Measurements from ENCODE around the gene C5AR1.
"Not testable (repeated sequence)": the region's sequence is repeated elsewhere in the genome, so short reads cannot be mapped to it uniquely, and the experiment has no call there.

The C5AR1 gene

GRCh38 chr19:47336765-47337718, 27.4 kb downstream of the C5AR1 start:
- DNase-seq: peak; percentile 38 to 74

GRCh38 chr19:47339196-47339880, 29.7 kb downstream of the C5AR1 start:
- DNase-seq: no peak

GRCh38 chr19:47340477-47341208, 31.0 kb downstream of the C5AR1 start:
- no peak for DNase-seq

- no peak for DNase-seq
These were observed 32.1 kb downstream of the C5AR1 start for GRCh38 chr19:47341734-47342133.

- no peak for DNase-seq
These were observed 33.6 kb downstream of the C5AR1 start for GRCh38 chr19:47343194-47343802.

- no peak for DNase-seq
These were observed 34.8 kb downstream of the C5AR1 start for GRCh38 chr19:47344425-47344824.

- not testable (repeated sequence) for DNase-seq
These were observed 36.4 kb downstream of the C5AR1 start for GRCh38 chr19:47346024-47346423.

GRCh38 chr19:47348819-47349795, 39.4 kb downstream of the C5AR1 start, which contains the start of gene DHX34:
Gene DHX34, plus strand, starts transcription at chr19:47349315. Its CDS starts 3,716 bp downstream, at chr19:47353031.
- peak; percentile 100 for DNase-seq

- DNase-seq: no peak
These were observed 41.0 kb downstream of the C5AR1 start for GRCh38 chr19:47350630-47351029.

- peak in 1 of 2 donors; percentile 16 for DNase-seq
These were observed 41.9 kb downstream of the C5AR1 start for GRCh38 chr19:47351548-47351947.

- no peak for DNase-seq
These were observed 42.4 kb downstream of the C5AR1 start for GRCh38 chr19:47352095-47352494.

GRCh38 chr19:47353307-47353712, 43.6 kb downstream of the C5AR1 start:
- no peak for DNase-seq

- DNase-seq: no peak
These were observed 47.2 kb downstream of the C5AR1 start for GRCh38 chr19:47356900-47357299.

- DNase-seq: no peak
These were observed 48.4 kb downstream of the C5AR1 start for GRCh38 chr19:47357788-47358680.

- no peak for DNase-seq
These were observed 49.3 kb downstream of the C5AR1 start for GRCh38 chr19:47358936-47359335.

GRCh38 chr19:47362321-47362720, 52.7 kb downstream of the C5AR1 start:
- DNase-seq: no peak

GRCh38 chr19:47363758-47364531, 54.3 kb downstream of the C5AR1 start:
- DNase-seq: no peak

GRCh38 chr19:47365455-47365854, 55.8 kb downstream of the C5AR1 start:
- not testable (repeated sequence) for DNase-seq

GRCh38 chr19:47370045-47370611, 60.5 kb downstream of the C5AR1 start:
- peak in 1 of 2 donors; percentile 75 for DNase-seq
